Activated CD4-positive, CD25-positive, alpha-beta regulatory T cell treated with anti-CD3 and anti-CD28 coated beads, Interleukin-2, amount 50 U/mL, for 24 hours (primary cell): ENCODE data around the gene CHAF1B.
A peak's percentile ranks its signal among the peaks of the same experiment; 100 is the strongest.

Experiments
- ATAC-seq, 2 donors: fragments of 150-1000 bp; cut with Tn5 transposase; one replicate each; pipeline ENCODE4 v1.10.0; 2021; ENCODE audit warnings: mild to moderate bottlenecking in 1 of 2, moderate library complexity in 1 of 2

CHAF1B gene

GRCh38 chr21:36428761-36429432 is 43.7 kb downstream of the CHAF1B start:
- ATAC-seq, result no peak

GRCh38 chr21:36429947-36430546 is 44.9 kb downstream of the CHAF1B start:
- ATAC-seq, result peak; percentile 97 to 98

- ATAC-seq, result no peak
Measured at GRCh38 chr21:36430841-36431240, 45.6 kb downstream of the CHAF1B start.

- no peak for ATAC-seq
Measured at GRCh38 chr21:36431252-36431651, 46.1 kb downstream of the CHAF1B start.

- ATAC-seq, result no peak
Measured at GRCh38 chr21:36433059-36433709, 48.0 kb downstream of the CHAF1B start.

GRCh38 chr21:36434144-36434543 is 49.0 kb downstream of the CHAF1B start:
- ATAC-seq, result no peak

- no peak for ATAC-seq
Measured at GRCh38 chr21:36436829-36437744, 51.9 kb downstream of the CHAF1B start.

GRCh38 chr21:36437745-36438128 is 52.5 kb downstream of the CHAF1B start:
- no peak for ATAC-seq

- ATAC-seq, result no peak
Measured at GRCh38 chr21:36441715-36442114, 56.5 kb downstream of the CHAF1B start.

- ATAC-seq, result no peak
Measured at GRCh38 chr21:36446301-36446700, 61.1 kb downstream of the CHAF1B start.

GRCh38 chr21:36450511-36450910 is 65.3 kb downstream of the CHAF1B start:
- peak in 1 of 2 donors; percentile 33 for ATAC-seq

GRCh38 chr21:36451506-36451905 is 66.3 kb downstream of the CHAF1B start:
- no peak for ATAC-seq

GRCh38 chr21:36452281-36452825 is 67.2 kb downstream of the CHAF1B start:
- ATAC-seq, result no peak

GRCh38 chr21:36454093-36454531 is 68.9 kb downstream of the CHAF1B start:
- no peak for ATAC-seq

- ATAC-seq, result no peak
Measured at GRCh38 chr21:36454706-36455105, 69.5 kb downstream of the CHAF1B start.

- ATAC-seq, result no peak
Measured at GRCh38 chr21:36456729-36457414, 71.7 kb downstream of the CHAF1B start.

GRCh38 chr21:36459098-36459497 is 73.9 kb downstream of the CHAF1B start:
- no peak for ATAC-seq

GRCh38 chr21:36460866-36461265 is 75.7 kb downstream of the CHAF1B start:
- no peak for ATAC-seq

- ATAC-seq, result no peak
Measured at GRCh38 chr21:36461277-36461917, 76.2 kb downstream of the CHAF1B start.

GRCh38 chr21:36461918-36462486 is 76.8 kb downstream of the CHAF1B start:
- ATAC-seq, result no peak

GRCh38 chr21:36463204-36463603 is 78.0 kb downstream of the CHAF1B start:
- no peak for ATAC-seq
